Upper lobe of left lung (tissue), 4 donors: ENCODE measurements around the gene BEND6.

Source experiments
- CTCF ChIP-seq, 6 experiments: fragments of 450-650 bp in 4 of 6; fragments of 200-600 bp in 2 of 6; sonication (generic) in 2 of 6; IDR thresholded peaks; one replicate each; pipeline ENCODE4 v1.5.1; 2016 to 2019; ENCODE audit warnings: antibody characterized with exemption in 6 of 6
- EP300 ChIP-seq, 4 donors: sonication (generic); formaldehyde crosslinking; IDR thresholded peaks; one replicate each; pipeline ENCODE4 v1.5.1; 2017; ENCODE audit warnings: antibody characterized with exemption in 4 of 4, control low read depth in 2 of 4
- POLR2A ChIP-seq, 4 donors: fragments of 450-650 bp; IDR thresholded peaks; one replicate each; pipeline ENCODE4 v1.5.1; 2016 to 2017; ENCODE audit warnings: antibody characterized with exemption in 4 of 4, mild to moderate bottlenecking in 2 of 4
- POLR2AphosphoS5 ChIP-seq, 2 donors: sonication (generic); formaldehyde crosslinking; IDR thresholded peaks; one replicate each; pipeline ENCODE4 v1.5.1; 2017; ENCODE audit warnings: antibody characterized with exemption in 2 of 2

GRCh38 chr6:57038906-57039305, 84.0 kb downstream of the BEND6 start:
- TF ChIP-seq CTCF (IDR thresholded peaks at IDR 0.05) (no peak), POLR2A (IDR thresholded peaks at IDR 0.05) (no peak), POLR2AphosphoS5 (IDR thresholded peaks at IDR 0.05) (no peak), EP300 (IDR thresholded peaks at IDR 0.05) (no peak)
